OCI-LY1 (cell line): ENCODE measurements around the gene ADK.

Source experiments
- CTCF ChIP-seq: fragments of 200-600 bp; sonication (generic), shearing (Covaris generic); IDR thresholded peaks from 2 replicates; pipeline ENCODE4 v1.5.1; 2017; ENCODE audit warnings: mild to moderate bottlenecking, antibody characterized with exemption, low read length, moderate library complexity, mixed read lengths
- EZH2 ChIP-seq: fragments of 200-600 bp; sonication (generic), shearing (Covaris generic); IDR thresholded peaks from 2 replicates; pipeline ENCODE4 v1.8.0; 2017; ENCODE audit warnings: borderline replicate concordance, mixed run types, mild to moderate bottlenecking, antibody characterized with exemption, low read length, moderate library complexity, mixed read lengths

- no peak for TF ChIP-seq CTCF
- TF ChIP-seq EZH2, result no peak
Observed at GRCh38 chr10:74179111-74179710, 28.2 kb downstream of the ADK start.
